GM18909 (cell line): Measurements from ENCODE around the gene ORM1.
A peak's percentile ranks its signal among the peaks of the same experiment; 100 is the strongest.

ENCODE experiments used
- ATAC-seq: cut with Tn5 transposase; IDR thresholded peaks from one replicate; pipeline ENCODE4 v1.9.1; 2021; ENCODE audit warnings: mild to moderate bottlenecking; ENCODE audit not compliant: unreplicated experiment, poor library complexity

The ORM1 gene

DNA sequence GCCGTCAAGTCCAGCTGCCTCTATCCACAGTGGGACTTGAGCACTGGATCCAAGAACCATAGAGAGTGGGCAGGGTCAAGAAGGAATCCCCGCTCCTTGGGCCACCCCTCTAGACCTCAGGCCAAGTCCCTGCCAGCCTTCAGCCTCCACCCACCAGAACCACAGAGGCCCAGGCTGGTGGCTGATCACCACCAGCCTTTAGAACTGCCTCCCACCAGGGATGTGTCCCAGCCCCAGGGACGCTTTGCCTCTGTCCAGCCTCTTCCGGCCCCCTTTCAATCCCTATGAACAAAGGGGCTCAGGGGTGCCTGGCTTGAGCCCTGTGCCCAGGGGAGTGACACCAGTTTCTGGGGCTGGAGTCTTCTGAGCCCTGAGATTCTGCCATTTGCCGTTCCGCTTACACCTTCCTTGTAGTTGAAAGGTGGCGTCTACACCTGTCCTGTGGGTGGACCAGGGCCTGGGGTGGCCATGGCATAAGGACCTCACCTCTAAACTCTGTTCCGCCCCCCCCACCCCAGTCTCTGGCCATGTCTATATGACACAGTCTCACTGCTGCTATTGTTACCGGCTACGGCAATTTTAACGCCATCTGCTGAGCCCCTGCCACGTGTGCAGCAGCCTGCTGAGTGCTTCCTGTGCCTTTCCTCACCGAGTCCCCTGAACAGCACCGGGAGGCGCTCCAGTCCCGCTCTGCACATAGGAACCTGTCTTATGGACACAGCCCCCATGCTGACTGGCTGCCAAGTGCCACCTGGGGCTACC lies 35.7 kb upstream of the ORM1 start:
- ATAC-seq, result no peak

DNA sequence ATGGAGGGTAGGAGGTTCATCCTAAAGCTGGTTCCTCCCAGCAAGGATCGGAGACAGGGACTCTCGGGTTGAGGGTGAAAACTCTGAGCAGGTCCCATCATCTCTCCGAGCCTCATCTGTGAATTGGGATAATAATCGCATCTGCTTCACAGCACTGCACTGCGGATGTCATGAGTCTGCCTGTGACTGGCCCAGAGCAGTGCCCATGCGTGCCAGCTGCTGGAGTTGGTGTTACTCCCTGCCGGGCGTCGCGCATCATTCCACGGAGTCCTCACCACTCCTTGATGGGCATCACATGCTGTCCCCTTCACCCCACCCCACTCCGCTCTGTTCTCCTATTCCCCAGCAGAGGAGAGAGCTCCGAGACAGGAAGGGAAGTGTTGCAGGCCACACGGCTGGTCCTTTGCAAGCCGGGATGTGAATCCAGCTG lies 35.1 kb upstream of the ORM1 start:
- ATAC-seq, result no peak

GRCh38 chr9:114288193-114289091 lies 34.5 kb upstream of the ORM1 start:
- ATAC-seq, result no peak

DNA sequence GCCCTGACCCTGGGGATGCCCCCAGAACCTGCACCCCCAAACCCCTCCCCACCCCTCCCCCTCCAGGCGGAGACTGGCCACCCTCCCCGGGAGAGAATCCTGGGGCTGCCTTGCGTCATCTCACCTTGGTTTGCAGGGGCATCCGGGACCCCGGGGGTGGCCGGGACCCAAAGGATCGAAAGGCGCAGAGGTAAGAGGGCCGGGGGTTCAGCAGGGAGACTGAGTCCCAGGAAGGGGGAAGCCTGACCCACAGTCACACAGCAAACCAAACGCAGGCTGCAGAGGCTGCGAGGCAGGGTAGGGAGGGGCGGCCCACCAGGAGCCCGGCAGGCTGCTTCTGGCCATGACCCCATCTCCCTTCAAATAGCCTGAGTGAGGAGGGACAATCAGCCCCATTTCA lies 33.8 kb upstream of the ORM1 start:
- no peak for ATAC-seq

DNA sequence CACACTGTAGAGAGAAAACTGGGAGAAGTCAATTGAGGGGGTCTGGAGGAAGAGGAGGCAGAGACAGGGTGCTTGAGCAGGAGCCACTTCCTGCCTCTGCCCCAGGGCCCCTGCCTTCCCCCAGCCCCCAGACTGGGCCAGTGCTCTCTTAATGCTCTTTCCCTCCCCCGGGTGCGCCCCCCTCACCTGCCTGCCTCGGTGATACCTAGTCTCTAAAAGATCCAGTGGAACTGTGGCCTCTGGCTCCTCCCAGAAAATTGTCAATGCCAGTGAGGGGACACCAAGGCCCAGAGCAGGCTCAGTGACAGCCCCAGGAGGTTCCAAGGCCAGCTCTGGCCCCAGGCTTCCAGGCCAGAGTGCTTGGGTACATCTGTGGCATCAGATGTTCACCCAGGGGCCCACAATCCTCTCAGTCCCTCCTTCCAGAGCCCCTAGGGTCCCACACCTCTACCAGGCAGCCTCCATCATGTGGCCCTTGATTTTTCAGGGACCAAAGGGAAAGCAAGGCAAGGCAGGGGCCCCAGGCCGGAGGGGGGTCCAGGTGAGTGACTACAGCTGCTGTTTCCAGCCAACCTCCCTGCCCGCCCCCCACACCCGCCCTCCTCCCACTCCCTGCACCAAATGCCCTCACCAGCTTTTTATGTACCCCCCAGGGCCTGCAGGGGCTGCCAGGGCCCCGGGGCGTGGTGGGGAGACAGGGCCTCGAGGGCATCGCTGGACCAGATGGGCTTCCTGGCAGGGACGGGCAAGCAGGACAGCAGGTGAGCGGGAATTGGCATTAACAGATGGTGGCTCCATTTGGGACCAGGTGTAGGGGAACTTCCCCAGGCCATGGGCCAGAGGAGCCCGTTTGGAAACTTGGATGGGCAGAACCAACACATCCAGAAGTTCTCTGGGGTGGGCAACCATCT lies 33.1 kb upstream of the ORM1 start:
- ATAC-seq, result no peak

DNA sequence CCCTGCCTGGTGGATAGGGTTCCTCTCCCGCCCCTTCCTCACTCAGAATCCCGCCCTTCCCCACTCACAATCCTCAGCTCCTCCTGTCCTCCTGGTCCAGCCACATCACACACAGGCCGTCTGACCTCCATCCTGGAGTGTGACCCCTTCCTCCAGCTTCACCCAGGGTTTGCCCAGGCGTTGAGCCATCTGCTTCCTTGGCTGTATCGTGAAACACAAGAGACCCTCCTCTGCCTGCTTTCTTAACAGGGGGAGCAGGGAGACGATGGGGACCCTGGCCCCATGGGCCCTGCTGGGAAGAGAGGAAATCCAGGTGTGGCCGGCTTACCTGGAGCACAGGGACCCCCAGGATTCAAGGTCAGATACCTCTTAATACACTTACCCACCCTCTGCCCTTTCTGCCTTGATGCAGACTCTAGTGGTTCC lies 32.3 kb upstream of the ORM1 start:
- ATAC-seq, result no peak

- ATAC-seq, result peak; percentile 45
Measured at GRCh38 chr9:114291064-114291474, 31.8 kb upstream of the ORM1 start.

GRCh38 chr9:114291886-114292590 lies 30.9 kb upstream of the ORM1 start:
- no peak for ATAC-seq

GRCh38 chr9:114294664-114295063 lies 28.2 kb upstream of the ORM1 start:
- no peak for ATAC-seq

- ATAC-seq, result no peak
Measured at GRCh38 chr9:114296338-114296737, 26.6 kb upstream of the ORM1 start.

GRCh38 chr9:114299286-114300152 lies 23.4 kb upstream of the ORM1 start:
- ATAC-seq, result no peak

DNA sequence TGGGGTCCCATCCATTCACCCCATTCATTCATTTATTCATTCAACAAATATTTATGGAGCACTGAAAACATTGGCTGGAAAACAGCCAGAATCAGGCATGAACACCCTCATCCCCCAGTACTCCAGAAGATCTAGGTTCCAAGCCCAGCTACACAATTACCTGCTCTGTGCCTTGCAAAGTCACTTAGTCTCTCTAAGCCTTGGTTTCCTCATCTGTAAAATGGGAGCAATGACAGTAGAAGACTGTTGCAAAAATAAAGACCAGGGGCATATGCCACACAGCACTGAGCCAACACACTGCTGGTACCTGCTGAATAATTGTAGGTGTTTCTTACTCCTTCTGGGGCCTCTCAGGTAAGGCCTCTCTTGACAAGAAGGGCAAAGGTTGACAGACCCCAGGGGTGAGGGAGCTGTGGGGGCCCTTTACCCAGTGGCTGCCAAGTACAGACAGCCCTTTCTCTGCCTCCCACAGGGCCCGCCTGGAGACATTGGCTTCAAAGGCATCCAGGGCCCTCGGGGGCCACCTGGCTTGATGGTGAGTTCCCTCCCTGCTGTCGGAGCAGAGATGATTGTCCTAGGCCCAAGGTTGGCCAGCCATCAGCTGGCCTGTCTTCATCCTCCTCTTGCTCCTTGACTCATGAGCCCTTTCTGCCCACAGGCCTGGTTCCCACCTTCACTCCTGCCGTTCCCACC lies 22.6 kb upstream of the ORM1 start:
- ATAC-seq, result no peak

- no peak for ATAC-seq
Measured at GRCh38 chr9:114300846-114301797, 21.8 kb upstream of the ORM1 start.

DNA sequence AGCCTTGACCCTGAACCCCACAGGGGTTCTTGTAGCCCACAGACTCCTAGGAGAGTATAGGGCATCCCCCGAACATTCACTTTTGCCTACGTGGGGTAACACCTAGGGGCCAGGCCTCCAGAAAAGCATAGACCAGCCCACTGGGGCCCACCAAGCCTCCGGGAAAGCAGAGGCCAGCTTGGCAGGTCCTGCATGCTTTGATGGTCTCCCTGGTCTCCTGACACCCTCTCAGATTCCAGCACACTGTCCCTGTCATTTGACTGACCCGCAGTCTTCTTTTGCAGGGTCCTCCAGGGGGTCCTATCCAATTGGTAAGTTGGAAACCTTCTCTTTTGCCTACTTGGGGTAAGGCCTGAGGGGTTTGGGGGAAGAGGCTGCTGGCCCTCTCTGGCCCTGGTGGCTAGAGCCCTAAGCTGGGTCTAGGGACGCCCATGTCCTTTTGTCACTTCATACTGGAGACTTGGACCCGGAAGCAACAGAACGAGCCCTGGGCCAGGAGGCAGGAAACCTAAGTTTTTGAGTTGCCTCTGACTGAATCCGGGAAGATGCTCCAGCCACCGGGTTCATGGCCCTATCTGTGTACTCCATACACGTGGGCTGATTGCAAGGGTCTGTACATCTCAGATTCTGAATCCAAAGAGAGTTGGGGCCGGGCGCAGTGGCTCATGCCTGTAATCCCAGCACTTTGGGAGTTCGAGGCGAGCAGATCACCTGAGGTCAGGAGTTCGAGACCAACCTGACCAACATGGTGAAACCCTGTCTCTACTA lies 20.9 kb upstream of the ORM1 start:
- no peak for ATAC-seq

- no peak for ATAC-seq
Measured at GRCh38 chr9:114302727-114303126, 20.2 kb upstream of the ORM1 start.

- ATAC-seq, result no peak
Measured at GRCh38 chr9:114303571-114303970, 19.3 kb upstream of the ORM1 start.

DNA sequence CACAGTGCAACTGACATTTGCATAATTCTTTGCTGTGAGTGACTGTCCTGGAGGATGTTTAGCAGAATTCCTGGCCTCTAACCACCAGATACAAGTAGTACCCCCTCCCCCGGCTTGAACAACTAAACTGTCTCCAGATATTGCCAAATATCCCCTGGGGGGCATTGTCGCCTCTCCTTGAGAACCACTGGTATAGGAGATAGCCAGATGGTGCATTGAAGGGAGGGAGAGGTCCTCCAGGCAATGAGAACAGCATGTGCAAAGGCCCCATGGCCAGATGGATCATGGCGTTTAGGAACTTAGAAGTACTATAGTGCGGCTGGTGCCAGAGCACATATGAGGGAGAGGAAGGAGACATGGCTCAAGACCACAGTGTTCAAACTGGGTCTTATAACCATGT lies 18.9 kb upstream of the ORM1 start:
- ATAC-seq, result no peak
